ENCODE measurements around the gene TTC3.
"Not testable (repeated sequence)": the region's sequence is repeated elsewhere in the genome, so short reads cannot be mapped to it uniquely, and the experiment has no call there.

TTC3 gene, protein sequence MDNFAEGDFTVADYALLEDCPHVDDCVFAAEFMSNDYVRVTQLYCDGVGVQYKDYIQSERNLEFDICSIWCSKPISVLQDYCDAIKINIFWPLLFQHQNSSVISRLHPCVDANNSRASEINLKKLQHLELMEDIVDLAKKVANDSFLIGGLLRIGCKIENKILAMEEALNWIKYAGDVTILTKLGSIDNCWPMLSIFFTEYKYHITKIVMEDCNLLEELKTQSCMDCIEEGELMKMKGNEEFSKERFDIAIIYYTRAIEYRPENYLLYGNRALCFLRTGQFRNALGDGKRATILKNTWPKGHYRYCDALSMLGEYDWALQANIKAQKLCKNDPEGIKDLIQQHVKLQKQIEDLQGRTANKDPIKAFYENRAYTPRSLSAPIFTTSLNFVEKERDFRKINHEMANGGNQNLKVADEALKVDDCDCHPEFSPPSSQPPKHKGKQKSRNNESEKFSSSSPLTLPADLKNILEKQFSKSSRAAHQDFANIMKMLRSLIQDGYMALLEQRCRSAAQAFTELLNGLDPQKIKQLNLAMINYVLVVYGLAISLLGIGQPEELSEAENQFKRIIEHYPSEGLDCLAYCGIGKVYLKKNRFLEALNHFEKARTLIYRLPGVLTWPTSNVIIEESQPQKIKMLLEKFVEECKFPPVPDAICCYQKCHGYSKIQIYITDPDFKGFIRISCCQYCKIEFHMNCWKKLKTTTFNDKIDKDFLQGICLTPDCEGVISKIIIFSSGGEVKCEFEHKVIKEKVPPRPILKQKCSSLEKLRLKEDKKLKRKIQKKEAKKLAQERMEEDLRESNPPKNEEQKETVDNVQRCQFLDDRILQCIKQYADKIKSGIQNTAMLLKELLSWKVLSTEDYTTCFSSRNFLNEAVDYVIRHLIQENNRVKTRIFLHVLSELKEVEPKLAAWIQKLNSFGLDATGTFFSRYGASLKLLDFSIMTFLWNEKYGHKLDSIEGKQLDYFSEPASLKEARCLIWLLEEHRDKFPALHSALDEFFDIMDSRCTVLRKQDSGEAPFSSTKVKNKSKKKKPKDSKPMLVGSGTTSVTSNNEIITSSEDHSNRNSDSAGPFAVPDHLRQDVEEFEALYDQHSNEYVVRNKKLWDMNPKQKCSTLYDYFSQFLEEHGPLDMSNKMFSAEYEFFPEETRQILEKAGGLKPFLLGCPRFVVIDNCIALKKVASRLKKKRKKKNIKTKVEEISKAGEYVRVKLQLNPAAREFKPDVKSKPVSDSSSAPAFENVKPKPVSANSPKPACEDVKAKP (N-terminal part only)

DNA sequence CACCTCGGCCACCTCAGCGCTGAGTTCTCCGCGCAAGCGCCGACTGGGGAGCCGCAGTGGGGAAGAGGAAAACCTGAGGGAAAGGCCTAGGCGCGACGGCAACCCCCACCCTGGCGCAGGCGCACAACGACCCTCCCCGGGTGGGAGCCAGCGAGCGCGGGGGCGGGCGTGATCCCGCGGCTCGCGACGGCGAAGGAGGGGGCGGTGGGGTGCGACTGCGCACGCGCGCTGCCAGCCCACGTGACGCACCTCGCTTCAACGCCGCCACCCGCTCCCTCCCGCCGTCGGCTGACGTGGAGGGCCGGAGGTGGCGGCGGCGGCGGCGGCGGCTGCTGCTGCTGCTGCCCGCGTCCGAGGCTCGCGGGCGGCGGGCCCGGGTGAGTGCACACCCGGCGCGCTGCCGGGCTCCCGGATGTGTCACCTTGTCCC is at the start of gene TTC3, which contains the start of gene PIGP:
Gene TTC3 (plus strand): TSS at position 267 of the 429 bp plus-strand sequence. CDS start 14,004 bp downstream, outside the sequence.
Gene PIGP (minus strand): TSS at position 84 of the 429 bp plus-strand sequence. CDS start 556 bp downstream, outside the sequence.
- DNase-seq: peak; percentile 99
- peak; percentile 76 for ATAC-seq

DNA sequence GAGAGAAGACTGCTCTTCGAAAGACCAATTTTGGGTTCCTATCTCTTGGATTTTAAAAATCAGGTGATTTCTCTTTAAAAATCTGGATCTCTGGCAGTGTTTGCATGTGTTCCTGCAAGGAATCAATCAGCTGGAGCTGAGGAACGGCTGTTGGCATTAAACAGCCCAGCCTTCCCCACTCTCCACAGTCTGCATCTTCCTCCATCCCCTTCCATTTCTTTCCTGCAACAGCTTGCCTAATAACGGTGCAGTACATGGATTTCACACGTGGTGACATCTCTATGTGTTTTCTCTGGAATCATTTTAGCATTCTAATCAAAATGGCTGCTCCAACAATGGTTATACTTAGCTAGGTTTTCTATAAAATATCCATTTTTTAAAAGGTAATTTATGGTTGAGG is 46.6 kb upstream of the TTC3 start:
- DNase-seq (no peak), ATAC-seq (no peak)

DNA sequence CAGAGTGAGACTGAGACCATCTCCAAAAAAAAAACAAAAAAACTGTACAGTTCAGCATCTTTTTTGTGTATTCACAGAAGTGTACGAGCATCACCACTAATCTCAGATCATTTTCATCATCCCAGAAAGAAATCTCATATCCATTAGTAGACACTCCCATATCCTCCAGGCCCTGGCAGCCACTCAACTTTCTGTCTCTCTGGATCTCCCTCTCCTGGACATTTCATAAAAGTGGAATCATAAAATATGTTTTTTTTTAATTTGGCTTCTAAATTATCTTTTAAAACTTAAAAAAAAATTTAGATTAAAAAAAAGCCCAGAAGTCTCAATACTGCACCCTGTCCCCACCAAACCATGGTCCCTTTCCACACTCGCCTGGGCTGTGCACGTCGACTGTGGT is 44.5 kb upstream of the TTC3 start:
- no peak for ATAC-seq
- DNase-seq: no peak

DNA sequence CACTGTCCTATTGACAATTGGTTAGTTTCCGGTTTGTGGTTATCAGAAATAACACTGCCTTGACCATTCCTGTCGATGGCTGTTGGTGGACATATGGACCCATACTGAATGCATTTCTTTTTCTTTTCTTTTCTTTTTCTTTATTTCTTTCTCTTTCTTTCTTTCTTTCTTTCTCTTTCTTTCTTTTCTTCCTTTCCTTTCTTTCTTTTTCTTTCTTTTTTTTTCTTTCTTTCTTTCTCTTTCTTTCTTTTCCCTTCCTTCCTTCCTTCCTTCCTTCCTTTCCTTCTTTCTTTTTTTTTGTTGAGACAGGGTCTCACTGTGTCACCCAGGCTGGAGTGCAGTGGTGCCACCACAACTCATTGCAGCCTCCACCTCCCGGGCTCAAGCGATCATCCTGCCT is 42.2 kb upstream of the TTC3 start:
- DNase-seq (no peak), ATAC-seq (no peak)

- DNase-seq (no peak), ATAC-seq (no peak)
These were observed 40.8 kb upstream of the TTC3 start for GRCh38 chr21:37032293-37032692.

DNA sequence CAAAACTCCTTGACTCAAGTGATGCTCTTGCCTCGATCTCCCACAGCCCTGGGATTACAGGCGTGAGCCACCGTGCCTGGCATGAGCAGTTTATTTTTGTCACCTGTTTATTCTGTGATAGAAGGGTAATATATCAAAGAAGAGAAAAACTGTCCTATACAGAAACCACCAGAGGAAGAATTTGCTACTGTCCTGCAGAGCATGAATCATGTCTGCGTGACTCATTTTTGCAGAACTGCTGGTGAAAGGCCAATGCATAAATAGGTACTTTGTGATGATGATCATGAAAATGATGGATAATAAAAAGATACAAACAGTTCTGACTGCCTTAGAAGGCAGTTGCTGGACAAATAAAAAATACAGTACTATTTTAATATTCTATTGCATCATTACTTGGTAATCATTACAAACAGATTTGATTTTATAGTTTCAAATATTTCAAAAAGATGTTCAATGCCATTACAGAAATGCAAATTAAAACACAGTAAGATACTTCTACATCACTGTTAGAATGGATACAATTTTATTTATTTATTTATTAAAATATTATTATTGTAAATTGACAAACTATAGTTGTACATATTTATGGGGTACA is 40.1 kb upstream of the TTC3 start:
- no peak for DNase-seq
- peak; percentile 57 for ATAC-seq

GRCh38 chr21:37034394-37034793 is 38.7 kb upstream of the TTC3 start:
- not testable (repeated sequence) for ATAC-seq

DNA sequence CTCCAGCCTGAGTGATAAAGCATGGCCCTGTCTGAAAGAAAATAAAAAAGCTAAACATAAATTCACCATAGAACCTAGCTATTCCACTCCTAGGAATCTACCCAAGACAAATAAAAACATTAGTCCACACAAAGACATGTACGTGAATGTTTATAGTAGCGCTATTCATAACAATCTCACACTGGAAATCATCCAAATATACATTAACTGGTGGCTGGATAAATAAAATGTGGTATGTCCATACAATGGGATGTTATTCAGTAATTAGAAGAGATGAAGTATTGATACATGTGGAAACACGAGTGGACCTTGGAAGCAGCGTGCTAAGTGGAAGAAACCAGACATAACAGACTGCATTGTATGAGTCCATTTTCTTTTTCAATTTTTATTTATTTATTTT is 36.9 kb upstream of the TTC3 start:
- ATAC-seq (no peak), DNase-seq (no peak)

More at GRCh38 chr21:37034394-37034793, 38.7 kb upstream of the TTC3 start:
- not testable (repeated sequence) for DNase-seq

- no peak for DNase-seq
- no peak for ATAC-seq
These were observed 33.5 kb upstream of the TTC3 start for GRCh38 chr21:37039411-37040075.

DNA sequence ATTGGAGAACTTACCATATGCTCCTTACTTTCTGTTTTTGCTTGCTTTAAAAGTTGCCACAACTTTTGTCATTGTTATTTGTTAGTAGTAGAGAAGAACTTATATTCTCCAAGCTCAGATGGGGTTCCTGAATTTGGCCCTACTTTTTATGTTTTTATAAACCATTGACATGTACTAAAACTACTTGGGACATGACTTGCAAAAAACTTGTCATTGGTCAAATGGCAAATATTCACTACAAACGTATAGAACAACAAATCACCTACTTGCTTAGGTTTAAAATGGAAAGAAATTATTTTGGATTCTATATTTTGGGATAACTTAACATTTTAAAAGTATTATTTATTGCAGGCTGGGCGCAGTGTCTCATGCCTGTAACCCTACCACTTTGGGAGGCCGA is 32.8 kb upstream of the TTC3 start:
- DNase-seq: no peak
- no peak for ATAC-seq

DNA sequence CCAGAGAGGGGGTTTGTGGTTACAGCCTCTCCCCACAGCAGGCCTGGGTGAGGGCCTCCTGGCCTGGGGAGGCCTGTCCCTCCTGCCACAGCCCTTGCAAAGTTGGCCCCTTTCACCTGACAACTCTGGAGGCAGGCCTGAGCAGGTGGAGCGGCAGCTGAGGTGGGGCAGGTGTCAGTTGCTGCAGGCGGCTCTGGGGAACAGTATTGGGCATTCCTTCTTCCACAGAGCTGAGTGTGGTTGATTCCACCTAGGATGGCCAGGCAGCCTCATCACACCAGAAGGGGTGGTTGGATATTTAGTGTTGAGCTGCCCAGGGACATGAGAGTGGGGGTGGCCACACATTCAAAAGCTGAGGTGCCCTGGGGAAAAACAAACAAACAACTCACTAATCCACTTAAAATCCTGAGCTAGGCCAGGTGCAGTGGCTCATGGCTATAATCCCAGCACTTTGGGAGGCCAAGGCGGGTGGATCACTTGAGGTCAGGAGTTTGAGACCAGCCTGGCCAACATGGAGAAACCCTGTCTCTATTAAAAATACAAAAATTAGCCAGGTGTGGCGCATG is 31.3 kb upstream of the TTC3 start:
- DNase-seq (no peak), ATAC-seq (no peak)

- DNase-seq: no peak
- ATAC-seq: no peak
These were observed 29.2 kb upstream of the TTC3 start for GRCh38 chr21:37043818-37044217.

- ATAC-seq (no peak), DNase-seq (no peak)
These were observed 28.4 kb upstream of the TTC3 start for GRCh38 chr21:37044643-37045042.

DNA sequence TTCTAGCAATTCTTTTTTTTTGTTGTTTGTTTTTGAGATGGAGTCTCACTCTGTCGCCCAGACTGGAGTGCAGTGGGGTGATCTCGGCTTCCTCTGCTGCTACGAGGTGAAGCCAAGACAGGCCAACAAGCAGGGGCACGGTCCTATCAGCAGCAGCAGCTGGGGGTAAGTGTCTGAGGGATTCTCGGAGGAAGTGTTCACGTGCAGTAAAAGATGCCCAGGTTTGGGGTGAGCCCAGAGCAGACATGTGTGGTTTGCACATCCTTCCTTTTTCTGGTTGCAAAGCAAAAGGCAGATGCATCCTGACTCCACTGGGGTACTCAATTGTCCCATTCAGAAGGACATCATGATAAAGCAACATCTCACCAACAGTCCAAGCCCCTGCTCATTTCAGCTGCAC is 27.9 kb upstream of the TTC3 start:
- DNase-seq (no peak), ATAC-seq (no peak)

GRCh38 chr21:37045556-37045955 is 27.5 kb upstream of the TTC3 start:
- ATAC-seq (no peak), DNase-seq (no peak)

- ATAC-seq: no peak
- DNase-seq: no peak
These were observed 26.0 kb upstream of the TTC3 start for GRCh38 chr21:37047079-37047478.

- not testable (repeated sequence) for ATAC-seq, DNase-seq
These were observed 23.3 kb upstream of the TTC3 start for GRCh38 chr21:37049741-37050140.

DNA sequence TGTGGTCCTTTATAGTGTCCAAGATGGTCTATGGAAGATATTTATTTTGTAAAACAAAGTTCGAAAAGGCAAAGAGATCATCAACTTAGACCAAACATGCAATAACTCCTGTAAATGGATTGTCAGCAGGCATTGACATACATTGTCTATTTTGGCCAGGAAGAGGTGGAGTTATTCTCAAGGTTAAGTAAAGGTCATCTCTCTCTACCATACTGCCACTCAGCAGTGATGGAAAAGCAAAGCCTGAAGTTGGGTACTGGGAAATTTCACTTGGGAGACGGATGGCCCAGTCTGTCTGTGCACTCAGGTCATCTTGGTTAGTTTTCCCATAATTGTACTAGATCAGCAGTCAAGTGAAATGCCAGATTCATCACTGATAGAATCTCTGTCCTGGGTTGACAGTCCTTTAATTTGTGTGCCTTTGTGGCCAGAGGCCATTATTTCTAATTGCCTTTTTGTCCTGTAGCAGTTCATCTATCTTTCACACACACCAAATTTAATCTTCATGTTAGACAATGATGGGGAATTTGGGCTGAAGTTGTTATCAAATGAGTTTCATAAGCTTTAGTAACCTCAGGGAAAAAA is 17.7 kb upstream of the TTC3 start:
- DNase-seq: no peak
- no peak for ATAC-seq

GRCh38 chr21:37057614-37058013 is 15.4 kb upstream of the TTC3 start:
- ATAC-seq: no peak

DNA sequence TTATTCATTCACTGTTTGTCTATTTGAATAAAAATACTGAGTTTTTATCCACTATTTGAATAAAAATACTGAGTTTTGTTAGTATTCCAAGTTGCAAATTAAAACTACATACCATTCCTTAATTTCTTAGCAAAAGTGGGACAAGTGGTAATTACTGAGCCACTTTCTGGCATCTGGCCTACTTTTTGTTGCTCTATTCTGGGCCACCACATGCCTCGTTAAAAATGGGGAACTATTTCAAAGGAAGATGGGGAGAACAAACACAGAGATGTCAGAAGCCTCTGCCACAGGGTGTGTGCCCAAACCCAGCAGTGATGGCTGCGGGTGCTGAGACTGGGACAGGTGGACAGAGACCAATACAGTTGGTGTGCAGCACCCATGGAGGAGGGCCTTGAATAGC is 14.8 kb upstream of the TTC3 start:
- no peak for ATAC-seq
- DNase-seq: no peak

More at GRCh38 chr21:37057614-37058013, 15.4 kb upstream of the TTC3 start:
- DNase-seq: no peak

Measured in stimulated activated naive CD8-positive, alpha-beta T cell treated with anti-CD3 and anti-CD28 coated beads, Interleukin-15, Interleukin-2, amounts not matched to agents 100 U/mL and 50 U/mL, for 24 hours (primary cell).